Colon (tissue), 2 donors: ENCODE data around the gene CPXM2.

Experiments used
- FAIRE-seq: peaks from 2 replicates; lab custom pipeline; 2012; peaks lifted over from hg19 to GRCh38; lab: Jason Lieb, UNC
- donor health status: control.
- donor health status: control.

Gene CPXM2

GRCh38 chr10:123771877-123772644, 119.5 kb downstream of the CPXM2 start:
- FAIRE-seq = no peak

- no peak for FAIRE-seq
Observed at GRCh38 chr10:123769647-123770046, 122.0 kb downstream of the CPXM2 start.

- no peak for FAIRE-seq
Observed at GRCh38 chr10:123766761-123767160, 124.8 kb downstream of the CPXM2 start.

GRCh38 chr10:123766012-123766411, 125.6 kb downstream of the CPXM2 start:
- FAIRE-seq = no peak

- FAIRE-seq = no peak
Observed at GRCh38 chr10:123761666-123762230, 129.9 kb downstream of the CPXM2 start.

GRCh38 chr10:123761038-123761428, 130.6 kb downstream of the CPXM2 start:
- FAIRE-seq = no peak

- FAIRE-seq = no peak
Observed at GRCh38 chr10:123760356-123761037, 131.1 kb downstream of the CPXM2 start.

- no peak for FAIRE-seq
Observed at GRCh38 chr10:123759501-123760031, 132.0 kb downstream of the CPXM2 start.

- no peak for FAIRE-seq
Observed at GRCh38 chr10:123759041-123759440, 132.6 kb downstream of the CPXM2 start.

- FAIRE-seq = no peak
Observed at GRCh38 chr10:123757853-123758252, 133.8 kb downstream of the CPXM2 start.

- no peak for FAIRE-seq
Observed at GRCh38 chr10:123755061-123755460, 136.5 kb downstream of the CPXM2 start.

GRCh38 chr10:123754123-123754522, 137.5 kb downstream of the CPXM2 start:
- FAIRE-seq = no peak

GRCh38 chr10:123751342-123752134, 140.1 kb downstream of the CPXM2 start:
- FAIRE-seq = no peak

GRCh38 chr10:123750901-123751300, 140.7 kb downstream of the CPXM2 start:
- FAIRE-seq = no peak

GRCh38 chr10:123748711-123749110, 142.9 kb downstream of the CPXM2 start:
- no peak for FAIRE-seq

GRCh38 chr10:123747426-123747825, 144.2 kb downstream of the CPXM2 start:
- FAIRE-seq = no peak

GRCh38 chr10:123746942-123747341, 144.7 kb downstream of the CPXM2 start:
- no peak for FAIRE-seq

- no peak for FAIRE-seq
Observed at GRCh38 chr10:123746520-123746919, 145.1 kb downstream of the CPXM2 start.

GRCh38 chr10:123746061-123746460, 145.5 kb downstream of the CPXM2 start:
- no peak for FAIRE-seq

- FAIRE-seq = no peak
Observed at GRCh38 chr10:123744224-123744536, 147.4 kb downstream of the CPXM2 start.

- FAIRE-seq = no peak
Observed at GRCh38 chr10:123743441-123744223, 148.0 kb downstream of the CPXM2 start.
